Coronary artery (tissue), 2 donors: ENCODE results near the gene BSN.
A peak's percentile ranks its signal among the peaks of the same experiment; 100 is the strongest.

Experiments
- DNase-seq: peaks from one replicate; pipeline ENCODE4 v3.0.0-alpha.2; 2017; ENCODE audit warnings: low spot score
- H3K27ac ChIP-seq, 2 donors: fragments of 200-600 bp; sonication (generic); one replicate each; pipeline ENCODE4 v1.5.1; 2016 to 2019
- H3K4me3 ChIP-seq: fragments of 200-600 bp; sonication (generic); 2 replicates; pipeline ENCODE4 v1.5.1; 2016; ENCODE audit warnings: mild to moderate bottlenecking, moderate library complexity
- CTCF ChIP-seq: fragments of 200-600 bp; sonication (generic); IDR thresholded peaks from one replicate; pipeline ENCODE4 v1.5.1; 2019; ENCODE audit warnings: antibody characterized with exemption

BSN gene

DNA sequence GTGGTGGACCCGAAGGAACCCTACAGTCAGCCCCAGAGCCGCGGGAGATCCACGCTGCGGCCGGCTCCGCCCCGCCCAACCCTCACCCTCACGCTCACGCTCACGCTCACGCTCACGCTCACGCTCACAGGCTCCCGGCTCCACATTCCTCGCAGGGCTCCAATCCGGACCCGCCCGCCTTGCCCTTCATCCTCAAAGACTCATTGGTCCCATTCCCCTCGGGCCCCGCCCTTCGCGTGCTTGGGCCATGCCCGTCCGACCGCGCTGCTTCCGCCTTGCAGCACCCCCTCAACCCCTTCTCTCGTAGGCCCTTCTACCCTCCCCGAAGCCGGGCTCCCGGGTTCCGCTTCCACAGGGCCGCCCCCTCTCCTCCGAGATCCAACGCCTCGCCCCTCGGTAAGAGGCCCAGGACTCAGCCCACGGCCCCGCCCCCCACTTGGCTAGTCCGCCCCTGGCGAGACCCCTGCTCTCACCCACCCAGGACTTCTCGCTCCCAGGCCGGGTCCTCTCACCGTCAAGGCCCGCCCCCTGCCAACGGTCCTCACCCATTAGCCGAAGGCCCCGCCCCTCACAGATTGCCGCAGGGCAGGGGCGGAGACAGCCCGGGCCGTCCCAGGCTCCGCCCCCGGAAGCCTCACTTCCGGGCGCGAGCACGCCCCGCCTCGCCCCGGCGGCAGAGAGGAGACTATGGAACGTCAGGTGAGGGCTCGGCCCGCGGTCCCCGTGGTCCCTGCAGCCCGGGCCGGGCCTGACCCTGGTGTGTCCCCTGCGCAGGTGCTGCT is 119.6 kb downstream of the BSN start, which contains the start of gene APEH:
Gene APEH, plus strand, starts transcription at position 637 of the 782 bp plus-strand sequence. Its CDS starts 51 bp downstream, at position 688.
- Histone ChIP-seq H3K27ac (peak within 1 kb of the TSS; percentile 84 to 97), H3K4me3 (peak within 1 kb of the TSS; percentile 99)
- peak; percentile 98 for DNase-seq
- TF ChIP-seq CTCF, result no peak

- Histone ChIP-seq H3K4me3 (peak overlapping the region; percentile 99), H3K27ac (peak overlapping the region; percentile 84 to 97)
- DNase-seq, result no peak
- TF ChIP-seq CTCF, result no peak
These were observed 120.3 kb downstream of the BSN start for GRCh38 chr3:49674497-49674983.

DNA sequence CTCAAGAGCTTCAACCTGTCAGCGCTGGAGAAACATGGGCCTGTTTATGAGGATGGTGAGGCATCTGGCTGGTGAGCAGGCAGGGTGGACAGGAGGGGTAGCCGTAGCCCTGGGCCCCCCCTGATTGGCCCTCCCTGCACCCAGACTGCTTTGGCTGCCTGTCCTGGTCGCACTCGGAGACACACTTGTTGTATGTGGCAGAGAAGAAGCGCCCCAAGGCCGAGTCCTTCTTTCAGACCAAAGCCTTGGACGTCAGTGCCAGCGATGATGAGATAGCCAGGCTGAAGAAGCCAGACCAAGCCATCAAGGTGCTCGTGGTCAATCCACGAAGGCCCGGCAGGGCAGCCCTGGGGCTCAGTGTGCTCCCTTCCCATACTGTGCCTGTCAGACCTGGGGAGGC is 121.6 kb downstream of the BSN start:
- Histone ChIP-seq H3K4me3 (no peak overlapping the region), H3K27ac (no peak overlapping the region)
- no peak for TF ChIP-seq CTCF
- no peak for DNase-seq

GRCh38 chr3:49680493-49681231 is 126.4 kb downstream of the BSN start:
- Histone ChIP-seq H3K27ac (no peak overlapping the region), H3K4me3 (no peak overlapping the region)
- no peak for TF ChIP-seq CTCF
- DNase-seq, result no peak

DNA sequence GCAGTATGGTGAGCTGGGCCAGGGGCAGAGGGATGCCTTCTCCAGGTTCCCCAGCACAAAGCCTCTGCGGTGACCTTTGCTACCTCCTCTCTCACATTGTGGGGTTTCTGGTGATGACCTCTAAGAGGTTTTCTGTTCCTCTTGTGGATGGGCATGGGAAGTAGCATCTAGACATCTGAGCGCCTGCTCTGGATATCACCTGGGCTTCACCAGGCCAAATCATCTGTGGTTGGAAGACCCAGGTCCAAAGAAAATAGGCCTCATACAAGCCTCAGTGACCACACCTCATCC is 126.9 kb downstream of the BSN start:
- Histone ChIP-seq H3K27ac (no peak overlapping the region), H3K4me3 (no peak overlapping the region)
- DNase-seq, result no peak
- no peak for TF ChIP-seq CTCF

DNA sequence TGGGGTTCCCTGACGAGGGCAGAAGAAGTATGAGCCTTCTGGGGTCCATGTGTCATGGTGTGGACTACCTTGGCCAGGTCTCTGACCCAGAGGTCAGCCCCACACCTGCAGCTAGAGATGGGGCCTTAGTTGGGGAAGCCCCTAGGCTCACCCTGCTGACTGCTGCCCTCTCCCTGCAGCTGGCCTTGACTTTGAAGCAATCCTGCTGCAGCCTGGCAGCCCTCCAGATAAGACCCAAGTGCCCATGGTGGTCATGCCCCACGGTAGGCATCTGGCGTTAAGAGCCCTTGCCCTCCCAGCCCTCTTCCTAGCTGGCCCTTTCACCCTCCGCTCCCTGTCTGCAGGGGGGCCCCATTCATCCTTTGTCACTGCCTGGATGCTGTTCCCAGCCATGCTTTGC is 127.3 kb downstream of the BSN start:
- Histone ChIP-seq H3K27ac (no peak overlapping the region), H3K4me3 (no peak overlapping the region)
- no peak for TF ChIP-seq CTCF
- no peak for DNase-seq
